Activated CD8-positive, alpha-beta T cell treated with anti-CD3 and anti-CD28 coated beads, Interleukin-2, amount 10 ng/mL, durations not matched to agents 7 days and 5 days (primary cell): Measurements from ENCODE around the gene IL32. TPM values are rescaled to one million over a fixed set of nuclear protein-coding genes. Genes with fewer than 3 reads are reported as not detected.

Experiments used
- ATAC-seq: fragments of 150-1000 bp; cut with Tn5 transposase; one replicate; pipeline ENCODE4 v1.10.0; 2021; ENCODE audit warnings: moderate library complexity
- CTCF ChIA-PET: fragments of 350-600 bp; sonication (Branson Sonifier 250); formaldehyde crosslinking; loops from one replicate; lab custom pipeline; 2021; ENCODE audit warnings: antibody characterized with exemption; lab: Charles Lee
- POLR2A ChIA-PET: fragments of 350-600 bp; sonication (Branson Sonifier 250); formaldehyde crosslinking; loops from one replicate; lab custom pipeline; 2021; ENCODE audit warnings: antibody characterized with exemption; lab: Charles Lee
- DNase-seq: peaks from one replicate; pipeline ENCODE4 v3.0.0-alpha.2; 2020
- H3K27ac Mint-ChIP-seq: one replicate; pipeline ENCODE4 v1.8.0; 2021; ENCODE audit warnings: mild to moderate bottlenecking, mixed read lengths
- H3K27me3 Mint-ChIP-seq: one replicate; pipeline ENCODE4 v1.8.0; 2021; ENCODE audit warnings: low read depth, mixed read lengths
- H3K36me3 Mint-ChIP-seq: one replicate; pipeline ENCODE4 v1.8.0; 2021; ENCODE audit warnings: low read depth, mixed read lengths
- H3K4me1 Mint-ChIP-seq: one replicate; pipeline ENCODE4 v1.8.0; 2021; ENCODE audit warnings: low read depth, mixed read lengths
- H3K4me3 Mint-ChIP-seq: one replicate; pipeline ENCODE4 v1.8.0; 2021; ENCODE audit warnings: mild to moderate bottlenecking, mixed read lengths
- H3K9me3 Mint-ChIP-seq: one replicate; pipeline ENCODE4 v1.8.0; 2022; ENCODE audit warnings: mixed read lengths; ENCODE audit not compliant: insufficient read depth
- total RNA-seq, 2 experiments: library from RNA; stranded (reverse); gene quantifications; one replicate each; pipeline ENCODE4 v1.2.3, GENCODE V29; 2021

Gene IL32
- total RNA-seq, 2 experiments from 2014 or later: 1,836 to 1,884 TPM

DNA sequence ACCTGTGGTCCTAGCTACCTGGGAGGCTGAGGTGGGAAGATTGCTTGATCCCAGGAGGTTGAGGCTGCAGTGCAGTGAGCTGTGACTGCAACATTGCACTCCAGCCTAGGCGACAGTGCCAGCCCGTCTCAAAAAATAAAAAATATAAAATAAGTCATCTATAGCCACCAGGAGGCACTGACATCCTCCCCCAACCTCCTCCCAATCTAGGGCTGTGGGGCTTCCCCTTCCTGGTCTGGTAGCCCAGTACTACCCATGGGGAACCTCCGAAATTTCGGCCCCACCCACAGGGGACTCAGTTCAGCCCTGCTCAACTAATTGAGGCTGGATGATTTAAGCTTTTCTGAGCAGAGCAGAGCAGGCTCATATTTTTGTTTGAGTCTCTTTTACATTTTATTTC lies 30.4 kb downstream of the IL32 start:
- POLR2A ChIA-PET: interaction anchor here (0.6 to 1.5 kb wide), 4 partner anchors 20 to 115 kb away, joined by 3 to 8 read pairs (median 4); partner anchors contain the start of gene PKMYT1

DNA sequence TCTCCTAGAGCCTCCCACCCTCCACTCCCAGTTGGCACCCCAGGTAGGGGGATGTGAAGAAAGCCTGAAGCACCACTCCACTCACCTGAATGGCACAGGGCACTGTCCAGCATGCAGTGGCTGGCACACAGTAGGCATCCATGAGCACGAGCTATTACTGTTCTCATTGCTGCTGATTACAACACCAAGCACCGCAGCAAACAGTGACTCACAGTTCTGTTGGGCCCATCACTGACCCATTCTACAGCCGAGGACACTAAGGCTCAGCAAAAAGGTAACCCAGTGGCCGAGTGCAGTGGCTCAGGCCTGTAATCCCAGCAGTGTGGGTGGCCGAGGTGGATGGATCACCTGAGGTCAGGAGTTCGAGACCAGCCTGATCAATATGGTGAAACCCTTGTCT lies 30.9 kb downstream of the IL32 start:
- Mint-ChIP-seq H3K27ac (peak overlapping the region; percentile 77), H3K4me3 (no peak overlapping the region), H3K27me3 (peaks cover 2% of the 10 kb centered on the region), H3K36me3 (no peaks in the 10 kb centered on the region), H3K4me1 (peaks cover 70% of the 10 kb centered on the region), H3K9me3 (no peaks in the 10 kb centered on the region)
- ChIA-PET CTCF (interaction anchor here (0.9 to 16.4 kb wide), 12 partner anchors 12 to 365 kb away, joined by 3 to 354 read pairs (median 6); partner anchors contain the start of genes IL32 and ZNF213), POLR2A (interaction anchor here (0.6 to 2.0 kb wide), 5 partner anchors 21 to 116 kb away, joined by 3 to 8 read pairs (median 4); partner anchors contain the start of gene PKMYT1)
- no peak for DNase-seq
- no peak for ATAC-seq

More for the DNA sequence above, 30.4 kb downstream of the IL32 start:
- peak overlapping the region; percentile 77 for H3K27ac Mint-ChIP-seq
- H3K9me3 Mint-ChIP-seq: no peaks in the 10 kb centered on the region
- no peaks in the 10 kb centered on the region for H3K36me3 Mint-ChIP-seq
- peak; percentile 81 for DNase-seq
- peaks cover 2% of the 10 kb centered on the region for H3K27me3 Mint-ChIP-seq
- peak; percentile 73 for ATAC-seq
- H3K4me3 Mint-ChIP-seq: no peak overlapping the region
- H3K4me1 Mint-ChIP-seq: peaks cover 70% of the 10 kb centered on the region
- CTCF ChIA-PET: interaction anchor here (0.9 to 16.4 kb wide), 12 partner anchors 13 to 366 kb away, joined by 3 to 354 read pairs (median 6); partner anchors contain the start of genes IL32 and ZNF213

DNA sequence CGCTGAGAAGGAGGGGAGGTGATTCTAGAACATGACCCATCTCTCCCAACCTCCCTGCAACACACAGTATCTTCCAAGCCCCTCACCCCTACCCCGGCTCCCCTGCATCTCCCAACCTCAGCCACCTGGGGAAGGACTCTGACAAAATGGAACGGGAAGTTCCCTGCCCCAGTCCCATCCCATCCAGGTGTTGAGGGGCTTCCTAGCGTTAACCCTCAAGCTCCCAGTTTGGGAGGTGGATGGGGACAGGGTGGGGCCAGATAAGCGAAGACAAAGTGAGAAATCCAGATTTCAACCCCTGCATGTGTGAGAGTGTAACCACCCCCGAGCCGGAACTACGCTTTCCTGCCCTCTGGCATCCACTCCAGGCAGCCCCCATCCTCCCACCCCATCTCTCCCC lies 31.8 kb downstream of the IL32 start:
- peaks cover 73% of the 10 kb centered on the region for H3K4me1 Mint-ChIP-seq
- H3K27ac Mint-ChIP-seq: peak overlapping the region; percentile 54
- H3K36me3 Mint-ChIP-seq: no peaks in the 10 kb centered on the region
- DNase-seq (no peak), ATAC-seq (no peak)
- POLR2A ChIA-PET: interaction anchor here (1.7 to 7.0 kb wide), 3 partner anchors 22 to 37 kb away, joined by 4 to 32 read pairs (median 8); partner anchors contain the start of gene ZNF213
- H3K4me3 Mint-ChIP-seq: no peak overlapping the region
- CTCF ChIA-PET: interaction anchor here (0.6 to 16.4 kb wide), 11 partner anchors 10 to 404 kb away, joined by 3 to 354 read pairs (median 3); partner anchors contain the start of gene ZNF213
- no peaks in the 10 kb centered on the region for H3K9me3 Mint-ChIP-seq
- peaks cover 2% of the 10 kb centered on the region for H3K27me3 Mint-ChIP-seq

DNA sequence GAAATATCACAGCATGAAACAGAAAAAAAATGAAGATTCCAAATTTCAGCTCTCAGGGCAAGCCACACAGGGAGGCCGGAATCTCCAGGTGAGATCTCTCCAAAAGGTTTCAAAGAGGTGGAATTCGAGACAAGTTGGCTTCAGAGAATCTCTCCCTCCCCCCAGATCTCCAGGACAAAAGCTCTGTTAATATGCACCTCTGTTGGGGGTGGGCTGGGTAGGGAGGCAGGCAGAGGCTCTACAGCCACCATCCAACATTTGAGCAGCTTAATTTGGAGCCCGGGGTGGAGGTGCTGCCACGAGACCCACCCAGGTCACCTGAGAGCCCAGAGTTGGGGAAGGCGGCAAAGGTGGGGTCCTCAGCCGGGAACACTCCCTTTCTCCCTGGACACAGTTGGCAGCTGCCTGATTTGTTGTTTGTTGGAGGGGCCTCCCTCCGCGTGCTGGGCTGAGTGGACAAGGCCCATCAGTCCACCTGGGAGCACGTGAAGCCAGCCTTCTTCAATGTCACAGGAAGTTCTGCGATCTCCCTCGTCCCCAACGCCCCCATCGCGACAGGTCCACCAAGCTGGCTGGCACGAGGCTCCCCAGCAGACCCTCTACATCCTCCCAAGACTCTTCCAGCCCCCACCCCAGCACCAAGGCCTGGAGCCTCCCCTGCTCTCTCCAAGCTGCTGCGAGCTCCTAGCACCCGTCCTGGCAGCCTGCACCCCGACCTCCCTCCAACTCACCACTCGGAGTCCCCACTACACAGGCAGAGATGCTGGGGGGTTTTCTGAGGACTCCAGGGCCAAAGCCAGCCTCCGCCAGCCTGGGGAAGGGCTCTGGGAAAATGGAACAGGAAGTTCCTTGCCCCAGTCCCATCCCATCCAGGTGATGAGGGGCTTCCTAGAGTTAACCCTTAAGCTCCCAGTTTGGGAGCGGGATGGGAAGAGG lies 33.3 kb downstream of the IL32 start, which contains the start of gene ZSCAN10:
Gene ZSCAN10, minus strand, starts transcription at position 836 of the 936 bp plus-strand sequence. CDS start 6,357 bp downstream, outside the sequence.
- H3K4me1 Mint-ChIP-seq: peaks cover 78% of the 10 kb centered on the region
- ATAC-seq: no peak
- H3K4me3 Mint-ChIP-seq: peak within 1 kb of the TSS; percentile 69
- peaks cover 2% of the 10 kb centered on the region for H3K27me3 Mint-ChIP-seq
- DNase-seq: no peak
- no peaks in the 10 kb centered on the region for H3K9me3 Mint-ChIP-seq
- CTCF ChIA-PET: interaction anchor here (1.1 to 16.4 kb wide), 11 partner anchors 11 to 71 kb away, joined by 3 to 354 read pairs (median 6); partner anchors contain the start of gene ZNF213
- POLR2A ChIA-PET: interaction anchor here (0.7 to 7.0 kb wide), 7 partner anchors 24 to 116 kb away, joined by 3 to 32 read pairs (median 4); partner anchors contain the start of gene ZNF213
- H3K36me3 Mint-ChIP-seq: no peaks in the 10 kb centered on the region
- peak within 1 kb of the TSS; percentile 71 for H3K27ac Mint-ChIP-seq

DNA sequence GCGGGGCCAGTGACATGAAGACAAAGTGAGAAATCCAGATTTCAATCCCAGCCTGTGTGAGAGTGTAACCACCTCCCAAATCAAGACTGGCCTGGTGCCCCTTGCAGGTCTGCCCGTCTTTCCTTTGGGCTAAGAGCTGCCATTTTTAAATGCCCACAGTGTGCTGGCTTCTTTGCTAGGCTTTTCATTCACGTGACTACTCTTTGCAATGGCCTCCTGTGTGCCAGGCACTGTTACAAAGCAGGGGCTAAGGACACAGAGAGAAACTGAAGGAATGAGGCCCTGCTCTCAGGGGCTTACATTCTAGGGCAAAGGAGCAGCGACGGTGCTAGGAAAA lies 33.9 kb downstream of the IL32 start:
- no peaks in the 10 kb centered on the region for H3K36me3 Mint-ChIP-seq

DNA sequence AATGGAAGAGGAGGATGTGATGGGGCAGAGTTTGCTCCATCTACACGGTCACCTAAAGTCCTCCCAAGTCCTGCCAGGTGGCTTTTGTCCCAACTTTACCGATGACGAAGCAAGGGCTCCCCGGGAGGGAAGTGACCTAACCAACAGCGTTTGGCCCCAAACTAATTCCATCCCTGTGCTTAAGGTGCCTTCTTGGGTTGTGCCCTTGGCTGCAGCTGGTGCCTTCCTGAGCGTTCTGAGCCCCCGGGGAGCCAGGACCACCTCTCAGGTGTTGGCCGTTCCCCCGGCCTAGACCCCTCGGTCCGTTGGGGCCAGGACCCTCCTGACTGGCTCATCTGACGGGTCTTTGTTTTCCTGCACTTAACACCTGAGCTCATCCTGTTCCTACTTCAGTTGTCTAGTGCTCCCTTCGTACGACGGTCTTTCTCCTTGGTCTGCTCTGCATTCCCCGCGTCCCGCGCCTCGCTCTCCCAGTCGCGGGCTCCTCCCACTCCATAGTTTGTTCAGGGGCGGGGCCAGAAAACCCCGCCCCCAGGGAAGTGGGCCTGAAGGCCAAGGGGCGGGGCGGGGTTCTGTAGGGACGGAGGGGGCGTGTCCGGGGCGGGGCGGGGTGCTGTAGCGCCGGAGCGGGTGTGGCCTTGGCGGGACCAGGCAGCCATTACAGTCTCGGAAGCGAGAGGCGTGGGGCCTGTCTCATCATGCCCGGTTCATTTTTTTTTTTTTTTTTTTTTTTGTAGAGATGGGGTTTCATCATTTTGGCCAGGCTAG lies 34.5 kb downstream of the IL32 start:
- peaks cover 2% of the 10 kb centered on the region for H3K27me3 Mint-ChIP-seq
- CTCF ChIA-PET: interaction anchor here (1.1 to 16.4 kb wide), 7 partner anchors 17 to 42 kb away, joined by 3 to 354 read pairs (median 8); partner anchors contain the start of gene ZNF213
- H3K4me1 Mint-ChIP-seq: peaks cover 74% of the 10 kb centered on the region
- no peaks in the 10 kb centered on the region for H3K36me3 Mint-ChIP-seq
- peak; percentile 85 for ATAC-seq
- H3K4me3 Mint-ChIP-seq: peak overlapping the region; percentile 69
- DNase-seq: peak; percentile 96
- POLR2A ChIA-PET: interaction anchor here (1.4 to 7.0 kb wide), 5 partner anchors 25 to 44 kb away, joined by 3 to 32 read pairs (median 4); no protein-coding TSS in a partner anchor
- no peaks in the 10 kb centered on the region for H3K9me3 Mint-ChIP-seq
- H3K27ac Mint-ChIP-seq: peak overlapping the region; percentile 71

More for the DNA sequence above, 33.9 kb downstream of the IL32 start:
- no peak overlapping the region for H3K27ac Mint-ChIP-seq
- no peaks in the 10 kb centered on the region for H3K9me3 Mint-ChIP-seq
- no peak overlapping the region for H3K4me3 Mint-ChIP-seq
- DNase-seq (no peak), ATAC-seq (no peak)
- peaks cover 77% of the 10 kb centered on the region for H3K4me1 Mint-ChIP-seq
- ChIA-PET POLR2A (interaction anchor here (0.7 to 7.0 kb wide), 5 partner anchors 24 to 116 kb away, joined by 3 to 32 read pairs (median 4); no protein-coding TSS in a partner anchor), CTCF (interaction anchor here (1.3 to 16.4 kb wide), 4 partner anchors 20 to 41 kb away, joined by 5 to 354 read pairs (median 32); partner anchors contain the start of gene ZNF213)
- H3K27me3 Mint-ChIP-seq: peaks cover 2% of the 10 kb centered on the region

DNA sequence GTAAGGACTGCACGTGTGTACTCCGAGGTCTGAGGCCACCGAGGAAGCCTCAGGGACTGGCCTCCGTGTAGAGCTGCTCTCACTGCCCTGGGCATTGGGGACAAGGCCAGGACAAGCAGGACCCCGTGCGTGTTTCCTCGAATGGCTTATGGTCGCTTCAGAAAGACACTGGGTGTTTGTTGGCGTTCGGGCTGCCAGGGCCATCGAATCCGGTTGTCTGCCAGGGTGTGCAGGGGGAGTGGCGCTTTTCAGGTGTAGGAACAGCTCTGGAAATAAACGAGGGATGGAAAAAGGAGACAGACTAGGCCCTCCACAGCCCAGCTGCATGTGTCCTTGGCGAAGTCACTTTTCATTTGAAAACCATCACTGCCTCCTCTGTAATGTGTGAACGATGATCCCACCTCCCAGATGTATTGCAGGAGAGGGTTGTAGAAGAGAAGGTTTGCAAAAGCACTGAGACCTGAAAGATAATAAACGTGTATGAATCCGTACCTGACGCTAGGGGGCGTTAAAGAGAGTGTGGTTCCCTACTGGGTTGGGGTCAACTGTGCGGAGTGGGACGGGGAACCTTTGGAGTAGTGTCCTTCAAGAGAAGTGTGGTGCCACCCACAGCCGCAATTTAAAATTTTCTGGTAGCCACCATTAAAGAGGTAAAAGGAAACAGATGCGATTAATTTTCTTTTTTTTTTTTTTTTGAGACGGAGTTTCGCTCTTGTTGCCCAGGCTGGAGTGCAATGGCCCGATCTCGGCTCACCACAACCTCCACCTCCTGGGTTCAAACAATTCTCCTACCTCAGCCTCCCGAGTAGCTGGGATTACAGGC lies 35.8 kb downstream of the IL32 start:
- peaks cover 2% of the 10 kb centered on the region for H3K27me3 Mint-ChIP-seq
- ChIA-PET CTCF (interaction anchor here (0.6 to 16.4 kb wide), 16 partner anchors 8 to 74 kb away, joined by 3 to 354 read pairs (median 4); partner anchors contain the start of gene ZNF213), POLR2A (interaction anchor here (0.6 to 7.0 kb wide), 5 partner anchors 24 to 42 kb away, joined by 3 to 32 read pairs (median 4); no protein-coding TSS in a partner anchor)
- peak overlapping the region; percentile 84 for H3K27ac Mint-ChIP-seq
- H3K4me3 Mint-ChIP-seq: peak overlapping the region; percentile 69
- H3K36me3 Mint-ChIP-seq: no peaks in the 10 kb centered on the region
- peak; percentile 67 for DNase-seq
- ATAC-seq: no peak
- no peaks in the 10 kb centered on the region for H3K9me3 Mint-ChIP-seq
- peaks cover 73% of the 10 kb centered on the region for H3K4me1 Mint-ChIP-seq

DNA sequence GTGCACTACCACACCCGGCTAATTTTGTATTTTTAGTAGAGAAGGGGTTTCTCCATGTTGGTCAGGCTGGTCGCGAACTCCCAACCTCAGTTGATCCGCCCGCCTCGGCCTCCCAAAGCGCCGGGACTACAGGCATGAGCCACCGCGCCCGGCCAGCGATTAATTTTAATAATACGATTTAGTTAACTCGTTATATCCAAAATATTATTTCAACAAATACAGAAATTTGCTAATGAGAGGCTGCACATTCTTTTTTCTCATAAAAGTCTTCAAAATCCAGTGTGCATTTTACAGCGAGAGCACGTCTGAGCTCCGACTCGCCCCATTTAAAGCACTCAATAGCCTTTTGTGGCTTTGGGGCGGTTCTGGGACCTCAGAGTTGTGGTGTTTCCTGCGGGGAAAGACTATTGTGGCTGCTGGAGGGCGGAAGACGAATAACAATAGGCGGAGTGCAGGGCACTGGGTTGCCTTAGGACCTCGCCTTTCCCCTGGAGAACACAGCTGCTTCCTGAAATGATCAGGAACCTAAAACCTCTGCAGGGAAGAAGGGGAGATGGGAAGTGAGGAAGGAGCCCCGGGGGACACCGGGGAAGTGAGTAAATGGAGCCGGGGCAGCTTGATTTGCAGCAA lies 36.5 kb downstream of the IL32 start:
- DNase-seq: peak; percentile 53
- ChIA-PET POLR2A (interaction anchor here (0.7 to 7.0 kb wide), 4 partner anchors 21 to 35 kb away, joined by 3 to 32 read pairs (median 6); no protein-coding TSS in a partner anchor), CTCF (interaction anchor here (0.7 to 16.4 kb wide), 10 partner anchors 9 to 74 kb away, joined by 3 to 354 read pairs (median 6); partner anchors contain the start of genes ZNF205 and ZNF213)
- no peak for ATAC-seq
- Mint-ChIP-seq H3K4me3 (peak overlapping the region; percentile 69), H3K27ac (peak overlapping the region; percentile 84), H3K27me3 (peaks cover 2% of the 10 kb centered on the region), H3K36me3 (no peaks in the 10 kb centered on the region), H3K9me3 (no peaks in the 10 kb centered on the region), H3K4me1 (peaks cover 73% of the 10 kb centered on the region)

DNA sequence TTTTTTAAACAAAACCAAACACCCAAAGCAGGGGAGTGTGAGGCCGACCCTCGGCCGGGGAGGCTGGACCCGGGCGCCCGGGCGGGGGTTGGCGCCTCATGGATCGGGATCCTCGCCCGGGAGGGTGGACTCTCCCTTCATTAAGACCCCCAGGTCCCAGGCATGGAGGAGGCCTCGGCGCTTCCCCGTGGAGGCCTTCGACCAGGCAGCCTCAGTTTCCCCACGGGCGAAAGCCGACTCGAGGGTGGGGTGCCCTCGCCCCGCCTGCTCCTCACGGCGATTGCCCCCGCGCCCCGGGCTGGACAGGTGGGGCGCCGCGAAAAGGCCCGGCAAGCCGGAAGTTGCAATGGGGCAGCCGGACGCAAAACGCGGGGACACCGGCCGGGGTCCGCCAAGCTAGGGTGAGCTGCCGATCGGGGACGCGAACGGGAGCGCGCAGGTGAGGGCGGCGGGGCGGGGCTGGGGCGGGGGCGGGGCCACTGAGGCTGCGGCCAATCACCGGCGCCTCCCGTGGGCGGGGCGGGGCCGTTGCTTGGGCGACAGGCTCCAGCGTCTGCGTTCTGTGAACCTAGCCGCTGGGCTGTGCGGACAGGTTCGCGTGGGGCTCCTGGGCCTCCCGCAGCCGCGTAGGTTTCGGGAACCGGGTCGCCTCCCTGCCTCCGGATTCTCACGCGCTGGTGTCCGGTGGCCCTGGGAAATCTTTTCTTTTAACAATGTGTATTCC lies 40.9 kb downstream of the IL32 start:
- H3K36me3 Mint-ChIP-seq: no peaks in the 10 kb centered on the region
- CTCF ChIA-PET: interaction anchor here (0.6 to 16.4 kb wide), 6 partner anchors 24 to 442 kb away, joined by 3 to 354 read pairs (median 6); partner anchors contain the start of gene ZNF213
- peaks cover 45% of the 10 kb centered on the region for H3K4me1 Mint-ChIP-seq
- H3K9me3 Mint-ChIP-seq: no peaks in the 10 kb centered on the region
- POLR2A ChIA-PET: interaction anchor here (0.6 to 2.0 kb wide), 7 partner anchors 13 to 48 kb away, joined by 3 to 8 read pairs (median 4); no protein-coding TSS in a partner anchor
- peak overlapping the region; percentile 87 for H3K27ac Mint-ChIP-seq
- ATAC-seq: peak; percentile 97
- DNase-seq: peak; percentile 94
- H3K4me3 Mint-ChIP-seq: peak overlapping the region; percentile 76
- H3K27me3 Mint-ChIP-seq: peaks cover 6% of the 10 kb centered on the region
